IMR-90 (cell line): ENCODE data around the gene ULBP1.

Source experiments
- BHLHE40 ChIP-seq: fragments of 150-350 bp; IDR thresholded peaks from 2 replicates; pipeline ENCODE4 v1.6.1; 2016; ENCODE audit warnings: mild to moderate bottlenecking, low read depth, low read length
- CEBPB ChIP-seq: IDR thresholded peaks from 2 replicates; pipeline ENCODE4 v1.6.1; 2012; ENCODE audit warnings: low read depth, low read length, improper control_type of control experiment
- CHD1 ChIP-seq: IDR thresholded peaks from 2 replicates; pipeline ENCODE4 v1.6.1; 2012; ENCODE audit warnings: low read depth, low read length, improper control_type of control experiment
- CTCF ChIP-seq: conservative IDR thresholded peaks from 2 replicates; pipeline ENCODE4 v1.5.1; 2012; ENCODE audit warnings: mild to moderate bottlenecking, low read depth, low read length, improper control_type of control experiment
- MAFK ChIP-seq: IDR thresholded peaks from 2 replicates; pipeline ENCODE4 v1.6.1; 2012; ENCODE audit warnings: low read depth, low read length, improper control_type of control experiment
- MXI1 ChIP-seq: IDR thresholded peaks from 2 replicates; pipeline ENCODE4 v1.6.1; 2012; ENCODE audit warnings: low read depth, mild to moderate bottlenecking, low read length, moderate library complexity, borderline replicate concordance
- POLR2A ChIP-seq: IDR thresholded peaks from 2 replicates; pipeline ENCODE4 v1.6.1; 2012; ENCODE audit warnings: mild to moderate bottlenecking, low read depth, low read length
- RAD21 ChIP-seq: IDR thresholded peaks from 2 replicates; pipeline ENCODE4 v1.6.1; 2012; ENCODE audit warnings: low read length, improper control_type of control experiment
- RFX5 ChIP-seq: IDR thresholded peaks from 2 replicates; pipeline ENCODE4 v1.8.0; 2012; ENCODE audit warnings: low read depth, mild to moderate bottlenecking, low read length, moderate library complexity
- SMC3 ChIP-seq: fragments of 150-350 bp; IDR thresholded peaks from 2 replicates; pipeline ENCODE4 v1.6.1; 2016; ENCODE audit warnings: low read depth, mild to moderate bottlenecking, antibody characterized with exemption, low read length, moderate library complexity
- USF2 ChIP-seq: fragments of 150-350 bp; IDR thresholded peaks from 2 replicates; pipeline ENCODE4 v1.6.1; 2017; ENCODE audit warnings: mild to moderate bottlenecking, antibody characterized with exemption, low read length, low read depth

GRCh38 chr6:149962461-149963211 is 1.1 kb upstream of the ULBP1 start:
- no peak for TF ChIP-seq CTCF
- no peak for TF ChIP-seq POLR2A
- no peak for TF ChIP-seq CEBPB
- no peak for TF ChIP-seq CHD1
- TF ChIP-seq USF2 = no peak
- no peak for TF ChIP-seq RAD21
- TF ChIP-seq SMC3 = no peak
- no peak for TF ChIP-seq BHLHE40
- TF ChIP-seq MXI1 = no peak
- TF ChIP-seq MAFK = no peak
- no peak for TF ChIP-seq RFX5
